Measurements from ENCODE around the gene TMEM222.

The TMEM222 gene

DNA sequence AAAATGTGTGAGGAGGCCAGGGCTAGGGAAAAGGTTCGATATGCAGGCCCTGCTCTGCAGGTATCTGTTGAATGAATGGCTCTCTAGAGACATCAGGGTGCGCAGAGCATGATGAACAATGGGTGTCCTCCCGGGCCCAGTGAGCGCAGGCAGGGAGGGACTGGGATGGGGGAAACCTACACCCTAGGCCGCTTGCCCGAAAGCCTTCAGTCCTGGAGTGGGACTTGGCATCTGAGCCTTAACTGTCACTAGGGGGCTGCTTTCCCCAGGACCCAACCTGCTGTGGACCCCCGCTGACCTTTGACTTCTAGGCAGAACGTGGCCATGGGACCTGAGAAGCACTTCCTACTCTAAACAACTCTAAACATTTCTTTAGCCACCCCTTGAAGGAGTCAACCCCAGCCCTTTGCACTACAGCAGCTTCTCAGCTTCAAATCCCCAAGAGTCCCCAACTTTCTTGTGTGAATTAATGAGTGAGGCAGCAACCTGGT lies 45.2 kb downstream of the TMEM222 start:
- Histone ChIP-seq H3K27ac (ENCODE audit: low read length) (no peak overlapping the region), H3K9me3 (ENCODE audit: insufficient read depth, low read length, severe bottlenecking) (no peaks in the 10 kb centered on the region), H3K4me3 (ENCODE audit: low read depth in 1 of 2, low read length in 2 of 2) (no peak overlapping the region), H4K20me1 (ENCODE audit: insufficient read depth, low read length) (no peaks in the 10 kb centered on the region), H3K4me2 (ENCODE audit: insufficient read depth, low read length) (peak overlapping the region; percentile 82), H3K79me2 (ENCODE audit: insufficient read depth, low read length) (no peaks in the 10 kb centered on the region), H2AFZ (ENCODE audit: low read depth, low read length) (0 out of 2 replicates have a peak overlapping the region, but pooled peaks have one; percentile 19), H3K4me1 (ENCODE audit: insufficient read depth, low read length) (peaks cover 27% of the 10 kb centered on the region), H3K36me3 (ENCODE audit: insufficient read depth, low read length) (no peaks in the 10 kb centered on the region), H3K27me3 (ENCODE audit: insufficient read depth, low read length, poor library complexity) (peaks cover 36% of the 10 kb centered on the region), H3K9ac (ENCODE audit: low read depth, low read length) (peak overlapping the region; percentile 54; the same call in 1 of the 2 replicates)
- TF ChIP-seq, protein P1, sequence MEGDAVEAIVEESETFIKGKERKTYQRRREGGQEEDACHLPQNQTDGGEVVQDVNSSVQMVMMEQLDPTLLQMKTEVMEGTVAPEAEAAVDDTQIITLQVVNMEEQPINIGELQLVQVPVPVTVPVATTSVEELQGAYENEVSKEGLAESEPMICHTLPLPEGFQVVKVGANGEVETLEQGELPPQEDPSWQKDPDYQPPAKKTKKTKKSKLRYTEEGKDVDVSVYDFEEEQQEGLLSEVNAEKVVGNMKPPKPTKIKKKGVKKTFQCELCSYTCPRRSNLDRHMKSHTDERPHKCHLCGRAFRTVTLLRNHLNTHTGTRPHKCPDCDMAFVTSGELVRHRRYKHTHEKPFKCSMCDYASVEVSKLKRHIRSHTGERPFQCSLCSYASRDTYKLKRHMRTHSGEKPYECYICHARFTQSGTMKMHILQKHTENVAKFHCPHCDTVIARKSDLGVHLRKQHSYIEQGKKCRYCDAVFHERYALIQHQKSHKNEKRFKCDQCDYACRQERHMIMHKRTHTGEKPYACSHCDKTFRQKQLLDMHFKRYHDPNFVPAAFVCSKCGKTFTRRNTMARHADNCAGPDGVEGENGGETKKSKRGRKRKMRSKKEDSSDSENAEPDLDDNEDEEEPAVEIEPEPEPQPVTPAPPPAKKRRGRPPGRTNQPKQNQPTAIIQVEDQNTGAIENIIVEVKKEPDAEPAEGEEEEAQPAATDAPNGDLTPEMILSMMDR (IDR thresholded peaks at IDR 0.05; ENCODE audit: borderline replicate concordance, extremely low read depth, low read length, poor library complexity, severe bottlenecking), result no peak
- no peak for TF ChIP-seq EZH2 (IDR thresholded peaks at IDR 0.05; ENCODE audit: borderline replicate concordance, low read depth, low read length, severe bottlenecking)
- no peak for DNase-seq
- no peak for ATAC-seq (ENCODE audit: insufficient read depth, low read depth)

DNA sequence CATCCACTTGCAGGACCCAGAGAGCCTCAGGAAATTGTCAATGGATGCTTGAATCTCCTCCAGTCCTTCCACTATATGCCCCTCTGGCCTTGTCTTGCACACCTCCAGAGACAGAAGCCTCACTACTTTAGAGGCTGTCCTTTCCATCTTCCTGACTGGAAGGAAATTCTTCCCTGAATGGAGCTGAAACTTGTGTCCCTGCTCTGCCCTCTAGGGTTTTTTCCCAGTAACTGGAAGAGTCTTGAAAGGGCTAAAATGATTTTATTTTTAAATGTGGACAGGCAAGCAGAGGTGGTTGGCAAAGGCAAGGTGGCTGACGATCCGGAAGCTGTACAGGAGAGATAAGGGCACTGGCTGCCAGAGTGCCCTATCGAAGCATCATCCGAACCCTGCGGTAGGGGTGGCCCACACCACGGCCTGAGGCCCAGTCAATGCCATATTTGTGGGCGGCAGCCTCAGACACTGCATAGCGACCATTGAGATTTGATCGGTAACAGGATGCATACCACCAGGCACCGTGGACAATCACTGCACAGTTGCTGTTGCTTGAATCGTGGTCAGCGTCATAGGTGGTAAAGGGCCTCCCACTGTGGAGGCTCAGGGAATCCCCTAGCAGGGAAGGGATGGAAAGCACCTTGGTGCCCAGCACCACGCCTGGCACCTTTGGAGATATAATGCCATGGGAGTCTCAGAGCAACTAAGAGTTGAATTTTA lies 47.1 kb downstream of the TMEM222 start:
- no peak for ATAC-seq (ENCODE audit: insufficient read depth, low read depth)
- TF ChIP-seq, protein P1 (IDR thresholded peaks at IDR 0.05; ENCODE audit: borderline replicate concordance, extremely low read depth, low read length, poor library complexity, severe bottlenecking), result no peak
- TF ChIP-seq EZH2 (IDR thresholded peaks at IDR 0.05; ENCODE audit: borderline replicate concordance, low read depth, low read length, severe bottlenecking), result no peak
- peaks cover 27% of the 10 kb centered on the region for H3K4me1 ChIP-seq (ENCODE audit: insufficient read depth, low read length)
- H3K27me3 ChIP-seq (ENCODE audit: insufficient read depth, low read length, poor library complexity), result peaks cover 36% of the 10 kb centered on the region
- DNase-seq, result no peak
- H3K27ac ChIP-seq (ENCODE audit: low read length), result no peak overlapping the region
- no peak overlapping the region for H2AFZ ChIP-seq (ENCODE audit: low read depth, low read length)
- H3K36me3 ChIP-seq (ENCODE audit: insufficient read depth, low read length), result no peaks in the 10 kb centered on the region
- H3K79me2 ChIP-seq (ENCODE audit: insufficient read depth, low read length), result no peaks in the 10 kb centered on the region
- H3K9me3 ChIP-seq (ENCODE audit: insufficient read depth, low read length, severe bottlenecking), result no peaks in the 10 kb centered on the region
- no peak overlapping the region for H3K4me2 ChIP-seq (ENCODE audit: insufficient read depth, low read length)
- no peak overlapping the region for H3K4me3 ChIP-seq (ENCODE audit: low read depth in 1 of 2, low read length in 2 of 2)
- no peaks in the 10 kb centered on the region for H4K20me1 ChIP-seq (ENCODE audit: insufficient read depth, low read length)
- no peak overlapping the region for H3K9ac ChIP-seq (ENCODE audit: low read depth, low read length)

DNA sequence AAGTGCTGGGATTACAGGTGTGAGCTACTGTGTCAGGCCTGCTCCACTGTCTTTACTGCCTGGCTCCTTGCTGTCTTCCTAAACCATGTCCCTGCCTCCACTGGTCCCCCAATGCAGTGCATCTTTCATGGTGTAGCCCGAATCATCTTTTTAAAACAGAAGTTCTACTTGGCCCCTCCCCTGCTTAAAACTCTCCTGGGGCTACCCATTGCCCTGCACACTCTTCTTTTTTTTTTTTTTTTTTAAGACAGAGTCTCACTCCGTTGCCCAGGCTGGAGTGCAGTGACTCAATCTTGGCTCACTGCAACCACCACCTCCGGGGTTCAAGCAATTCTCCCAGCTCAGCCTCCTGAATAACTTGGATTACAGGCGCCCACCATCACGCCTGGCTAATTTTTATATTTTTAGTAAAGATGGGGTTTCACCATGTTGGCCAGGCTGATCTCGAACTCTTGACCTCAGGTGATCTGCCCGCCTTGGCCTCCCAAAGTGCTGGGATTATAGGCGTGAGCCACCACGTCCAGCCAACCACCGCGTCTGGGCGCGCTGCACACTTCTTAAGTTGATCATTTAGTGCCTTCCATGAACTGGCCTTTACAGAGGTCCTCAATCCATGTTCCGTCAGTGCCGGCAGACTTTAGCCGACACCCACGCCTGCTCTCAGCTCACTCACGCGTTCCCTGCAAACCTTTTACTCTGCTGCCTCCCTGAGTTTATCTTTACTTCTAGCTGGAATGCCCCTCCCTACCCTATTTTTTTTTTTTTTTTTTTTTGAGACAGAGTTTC lies 50.3 kb downstream of the TMEM222 start:
- no peaks in the 10 kb centered on the region for H3K4me1 ChIP-seq (ENCODE audit: insufficient read depth, low read length)
- no peak overlapping the region for H3K27ac ChIP-seq (ENCODE audit: low read length)
- no peak overlapping the region for H3K4me3 ChIP-seq (ENCODE audit: low read depth in 1 of 2, low read length in 2 of 2)
- H3K9ac ChIP-seq (ENCODE audit: low read depth, low read length), result no peak overlapping the region
- H3K27me3 ChIP-seq (ENCODE audit: insufficient read depth, low read length, poor library complexity), result peaks cover 19% of the 10 kb centered on the region
- H3K36me3 ChIP-seq (ENCODE audit: insufficient read depth, low read length), result no peaks in the 10 kb centered on the region
- no peaks in the 10 kb centered on the region for H3K9me3 ChIP-seq (ENCODE audit: insufficient read depth, low read length, severe bottlenecking)
- H3K4me2 ChIP-seq (ENCODE audit: insufficient read depth, low read length), result no peak overlapping the region
- DNase-seq (no peak), ATAC-seq (ENCODE audit: insufficient read depth, low read depth) (no peak)
- H2AFZ ChIP-seq (ENCODE audit: low read depth, low read length), result no peak overlapping the region
- H3K79me2 ChIP-seq (ENCODE audit: insufficient read depth, low read length), result no peaks in the 10 kb centered on the region
- H4K20me1 ChIP-seq (ENCODE audit: insufficient read depth, low read length), result no peaks in the 10 kb centered on the region
- no peak for TF ChIP-seq EZH2 (IDR thresholded peaks at IDR 0.05; ENCODE audit: borderline replicate concordance, low read depth, low read length, severe bottlenecking)
- TF ChIP-seq, protein P1 (IDR thresholded peaks at IDR 0.05; ENCODE audit: borderline replicate concordance, extremely low read depth, low read length, poor library complexity, severe bottlenecking), result no peak
